ENCODE results near the gene OR5T1.
A peak's percentile ranks its signal among the peaks of the same experiment; 100 is the strongest.

OR5T1 gene

DNA sequence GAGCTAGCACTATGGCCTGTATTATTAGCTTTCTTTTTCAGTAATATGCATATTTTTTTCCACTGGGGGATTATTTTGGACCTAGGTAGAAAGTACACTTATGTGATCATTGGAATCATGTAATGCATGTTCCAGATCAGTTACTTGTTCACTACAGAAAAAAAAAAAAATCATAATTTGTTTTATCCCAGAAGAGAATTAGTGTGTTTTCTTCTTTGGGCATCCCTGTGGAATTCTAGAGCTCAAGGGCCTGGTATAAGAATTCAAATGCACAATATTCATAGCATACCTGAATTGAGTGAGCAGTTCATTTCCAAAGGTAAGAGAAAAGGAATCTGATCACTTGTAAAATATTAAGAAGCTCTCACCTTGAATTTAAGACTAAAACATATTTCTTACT, at the start of gene OR5T1:
Gene OR5T1, plus strand, starts transcription at position 301 of the 400 bp plus-strand sequence. CDS start 1,485 bp downstream, outside the sequence.
- no peak for DNase-seq (ENCODE audit: low read depth in 1 of 2, low spot score in 1 of 2)
- TF ChIP-seq JUND (IDR thresholded peaks at IDR 0.05; ENCODE audit: low read depth): no peak
- in situ Hi-C loops (cut with HindIII; ENCODE audit: low pct_unique_long_range_greater_than_20kb, low sequenced_read_pairs): no loop called here

DNA sequence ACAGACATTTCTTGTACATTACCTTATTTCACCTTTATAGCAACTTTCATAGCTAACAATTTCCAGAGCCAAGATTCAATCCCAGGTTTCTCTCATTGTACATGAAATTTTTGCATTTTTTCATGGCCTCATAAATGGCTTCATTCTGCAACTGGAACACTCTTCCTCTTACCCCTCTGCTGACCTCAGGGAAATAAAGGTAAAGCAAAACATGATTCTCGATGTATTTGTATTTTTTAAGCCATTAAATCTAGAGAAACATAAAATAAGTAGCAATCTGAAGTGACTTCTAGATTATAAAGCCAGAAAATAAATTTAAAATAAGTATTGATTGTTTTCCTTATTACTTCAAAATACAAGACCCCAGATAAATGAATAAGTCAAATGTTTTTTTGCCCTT, 39.8 kb upstream of the OR5T1 start, which contains the start of gene OR5T2:
Gene OR5T2, minus strand, starts transcription at position 101 of the 400 bp plus-strand sequence. CDS start 1,193 bp downstream, outside the sequence.
- no peak for DNase-seq (ENCODE audit: low read depth in 1 of 2, low spot score in 1 of 2)
- in situ Hi-C loops (cut with HindIII; ENCODE audit: low pct_unique_long_range_greater_than_20kb, low sequenced_read_pairs): no loop called here
- TF ChIP-seq JUND (IDR thresholded peaks at IDR 0.05; ENCODE audit: low read depth): no peak

DNA sequence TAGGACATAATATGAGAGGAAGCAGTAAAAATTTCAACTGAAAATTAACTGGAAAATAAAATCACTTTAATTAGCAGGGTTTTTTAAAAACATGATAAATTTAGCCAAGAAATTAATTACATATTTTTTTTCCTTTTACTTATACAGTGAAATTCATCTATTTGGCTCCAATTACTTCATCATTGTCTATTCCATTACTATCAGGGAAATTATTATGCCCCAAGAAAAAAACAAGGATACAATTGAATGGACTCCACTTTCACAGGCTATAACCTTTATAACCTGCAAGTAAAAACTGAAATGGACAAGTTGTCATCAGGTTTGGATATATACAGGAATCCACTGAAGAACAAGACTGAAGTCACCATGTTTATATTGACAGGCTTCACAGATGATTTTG, 22.0 kb upstream of the OR5T1 start, which contains the start of gene OR5T3:
Gene OR5T3, plus strand, starts transcription at position 301 of the 400 bp plus-strand sequence. Its CDS starts 0 bp downstream, at position 301.
- TF ChIP-seq JUND (IDR thresholded peaks at IDR 0.05; ENCODE audit: low read depth): no peak
- in situ Hi-C loops (cut with HindIII; ENCODE audit: low pct_unique_long_range_greater_than_20kb, low sequenced_read_pairs): no loop called here
- no peak for DNase-seq (ENCODE audit: low read depth in 1 of 2, low spot score in 1 of 2)

DNA sequence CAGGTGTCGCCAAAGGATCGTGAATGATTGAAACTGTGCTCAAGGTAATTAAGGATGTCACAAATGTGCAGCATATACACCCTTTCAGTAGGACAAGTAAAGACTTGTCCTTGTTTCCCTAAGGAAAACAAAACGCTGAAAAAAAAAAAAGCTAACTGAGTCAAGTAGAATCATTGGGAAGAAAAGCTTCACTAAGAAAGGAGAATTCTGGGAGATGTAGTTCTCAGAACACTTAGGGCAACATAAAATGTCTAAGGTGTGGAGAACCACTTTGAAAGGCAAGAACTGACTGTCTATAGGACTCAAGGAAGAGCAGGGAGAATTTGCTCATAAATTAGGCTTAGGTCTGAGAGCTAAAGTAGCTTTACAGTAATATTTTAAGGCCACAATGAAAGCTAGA, 2.9 kb upstream of the OR5T1 start:
- TF ChIP-seq JUND (IDR thresholded peaks at IDR 0.05; ENCODE audit: low read depth): no peak
- in situ Hi-C loops (cut with HindIII; ENCODE audit: low pct_unique_long_range_greater_than_20kb, low sequenced_read_pairs): no loop called here
- DNase-seq (ENCODE audit: low read depth in 1 of 2, low spot score in 1 of 2): peak in 1 of 2 experiments; percentile 17

- TF ChIP-seq JUND (IDR thresholded peaks at IDR 0.05; ENCODE audit: low read depth): no peak
- DNase-seq (ENCODE audit: low read depth in 1 of 2, low spot score in 1 of 2): no peak
- in situ Hi-C loops (cut with HindIII; ENCODE audit: low pct_unique_long_range_greater_than_20kb, low sequenced_read_pairs): no loop called here
These were observed 18.2 kb downstream of the OR5T1 start, which contains the start of gene OR8H1 for GRCh38 chr11:56292154-56292553. OR8H1 (minus strand) TSS chr11:56292254; CDS start chr11:56291062, 1,192 bp downstream.

DNA sequence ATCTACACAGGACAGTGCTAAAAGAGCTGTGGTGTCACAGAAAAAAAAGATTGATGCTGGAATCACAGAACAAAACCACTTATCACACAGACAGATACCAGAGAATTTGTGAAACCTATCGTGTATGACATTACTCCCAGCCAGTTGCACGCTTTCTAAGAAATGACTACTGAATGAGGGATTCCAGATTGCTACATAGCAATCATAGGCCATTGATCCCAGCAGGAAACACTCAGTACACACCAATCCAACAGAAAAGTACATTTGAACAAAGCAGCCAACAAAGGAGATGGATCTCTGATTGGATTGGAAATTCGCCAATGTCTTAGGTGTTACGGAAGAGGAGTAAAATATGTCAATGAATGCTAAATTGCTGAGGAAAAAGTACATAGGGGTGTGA, 22.9 kb downstream of the OR5T1 start:
- in situ Hi-C loops (cut with HindIII; ENCODE audit: low pct_unique_long_range_greater_than_20kb, low sequenced_read_pairs): no loop called here
- no peak for TF ChIP-seq JUND (IDR thresholded peaks at IDR 0.05; ENCODE audit: low read depth)
- DNase-seq (ENCODE audit: low read depth in 1 of 2, low spot score in 1 of 2): no peak

GRCh38 chr11:56307836-56308235, 33.9 kb downstream of the OR5T1 start:
- in situ Hi-C loops (cut with HindIII; ENCODE audit: low pct_unique_long_range_greater_than_20kb, low sequenced_read_pairs): no loop called here
- no peak for TF ChIP-seq JUND (IDR thresholded peaks at IDR 0.05; ENCODE audit: low read depth)
- DNase-seq (ENCODE audit: low read depth in 1 of 2, low spot score in 1 of 2): no peak

DNA sequence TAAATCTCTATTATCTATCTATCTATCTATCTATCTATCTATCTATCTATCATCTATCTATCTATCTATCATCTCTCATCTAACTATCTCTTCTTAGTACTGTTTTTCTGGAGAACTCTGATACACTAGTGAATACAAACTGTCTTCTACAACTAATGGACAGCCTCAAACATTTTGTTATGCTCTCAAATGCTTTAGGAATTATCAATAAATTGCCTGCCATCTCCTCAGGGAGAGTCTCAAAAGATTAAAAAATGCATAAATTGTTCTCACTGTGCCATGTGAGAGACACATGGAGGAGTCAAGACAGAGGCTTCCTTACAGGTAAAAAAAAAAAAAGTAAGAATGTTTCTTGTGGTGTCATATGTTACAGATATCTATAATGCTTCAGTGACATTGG, 40.9 kb downstream of the OR5T1 start, which contains the start of gene OR8K3:
Gene OR8K3, plus strand, starts transcription at position 301 of the 400 bp plus-strand sequence. CDS start 3,163 bp downstream, outside the sequence.
- TF ChIP-seq JUND (IDR thresholded peaks at IDR 0.05; ENCODE audit: low read depth): no peak
- in situ Hi-C loops (cut with HindIII; ENCODE audit: low pct_unique_long_range_greater_than_20kb, low sequenced_read_pairs): no loop called here
- no peak for DNase-seq (ENCODE audit: low read depth in 1 of 2, low spot score in 1 of 2)

Measured in T47D (cell line).